GM12878 (cell line): ENCODE results near the gene YPEL2.

Source experiments
- STAT1 ChIP-seq: fragments of 450-650 bp; conservative IDR thresholded peaks from 2 replicates; pipeline ENCODE4 v1.6.1; 2014; ENCODE audit warnings: antibody characterized with exemption, mild to moderate bottlenecking
- TCF12 ChIP-seq: IDR thresholded peaks from 2 replicates; pipeline ENCODE4 v1.6.1; 2011; ENCODE audit warnings: low read depth, mild to moderate bottlenecking, low read length

DNA sequence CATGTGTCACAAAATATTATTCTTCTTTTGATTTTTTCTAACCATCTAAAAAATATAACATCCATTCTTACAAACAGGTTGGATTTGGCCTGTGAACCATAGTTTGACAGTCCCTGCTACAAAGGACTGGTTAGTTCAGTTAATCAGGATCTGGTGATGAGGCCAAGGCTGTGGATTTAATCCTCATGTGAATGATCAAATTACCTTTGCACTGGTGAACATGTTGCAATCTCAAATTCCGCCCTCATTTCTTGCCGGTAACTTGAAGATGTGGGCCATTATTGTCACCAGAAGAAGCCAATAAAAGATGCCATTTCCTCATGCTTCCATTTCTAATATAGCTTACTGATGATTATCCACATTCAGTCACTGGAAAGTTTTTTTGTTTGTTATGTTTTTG, 35.3 kb upstream of the YPEL2 start:
- no peak for TF ChIP-seq STAT1
- TF ChIP-seq TCF12 = no peak
